Prostate gland (tissue), 2 donors: Measurements from ENCODE around the gene GPATCH2.

Source experiments
- POLR2A ChIP-seq: fragments of 450-650 bp; IDR thresholded peaks from one replicate; pipeline ENCODE4 v1.6.1; 2016; ENCODE audit warnings: antibody characterized with exemption, mild to moderate bottlenecking
- POLR2AphosphoS5 ChIP-seq: sonication (generic); formaldehyde crosslinking; IDR thresholded peaks from one replicate; pipeline ENCODE4 v1.6.1; 2017; ENCODE audit warnings: antibody characterized with exemption
- TF ChIP-seq, protein P1 (sequence below), 4 experiments: fragments of 200-600 bp in 2 of 4; fragments of 450-650 bp in 2 of 4; sonication (generic) in 2 of 4; IDR thresholded peaks; 1 replicate in 3 of 4; 2 replicates in 1 of 4; pipeline ENCODE4 v1.5.1; 2016 to 2019; ENCODE audit warnings: antibody characterized with exemption in 4 of 4, mild to moderate bottlenecking in 2 of 4, moderate library complexity in 2 of 4

DNA sequence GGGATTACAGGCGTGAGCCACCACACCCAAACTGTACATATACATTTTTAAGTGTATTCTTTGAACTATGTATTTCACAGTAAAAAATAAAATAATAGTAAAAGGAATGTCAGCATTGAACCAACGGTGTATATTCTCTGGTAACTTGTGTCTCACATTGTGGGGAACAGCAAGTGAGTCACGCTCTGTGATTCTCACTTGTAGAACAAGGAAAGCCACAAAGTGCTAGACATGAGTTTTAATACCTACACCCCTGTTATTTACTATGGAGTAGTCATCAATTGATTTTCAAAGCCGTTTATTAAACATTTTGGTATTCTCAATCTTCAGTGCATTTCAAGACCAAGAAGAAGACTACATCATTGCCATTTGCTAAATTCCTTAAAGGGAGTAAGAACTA, 197.2 kb downstream of the GPATCH2 start:
- TF ChIP-seq, protein P1, sequence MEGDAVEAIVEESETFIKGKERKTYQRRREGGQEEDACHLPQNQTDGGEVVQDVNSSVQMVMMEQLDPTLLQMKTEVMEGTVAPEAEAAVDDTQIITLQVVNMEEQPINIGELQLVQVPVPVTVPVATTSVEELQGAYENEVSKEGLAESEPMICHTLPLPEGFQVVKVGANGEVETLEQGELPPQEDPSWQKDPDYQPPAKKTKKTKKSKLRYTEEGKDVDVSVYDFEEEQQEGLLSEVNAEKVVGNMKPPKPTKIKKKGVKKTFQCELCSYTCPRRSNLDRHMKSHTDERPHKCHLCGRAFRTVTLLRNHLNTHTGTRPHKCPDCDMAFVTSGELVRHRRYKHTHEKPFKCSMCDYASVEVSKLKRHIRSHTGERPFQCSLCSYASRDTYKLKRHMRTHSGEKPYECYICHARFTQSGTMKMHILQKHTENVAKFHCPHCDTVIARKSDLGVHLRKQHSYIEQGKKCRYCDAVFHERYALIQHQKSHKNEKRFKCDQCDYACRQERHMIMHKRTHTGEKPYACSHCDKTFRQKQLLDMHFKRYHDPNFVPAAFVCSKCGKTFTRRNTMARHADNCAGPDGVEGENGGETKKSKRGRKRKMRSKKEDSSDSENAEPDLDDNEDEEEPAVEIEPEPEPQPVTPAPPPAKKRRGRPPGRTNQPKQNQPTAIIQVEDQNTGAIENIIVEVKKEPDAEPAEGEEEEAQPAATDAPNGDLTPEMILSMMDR (IDR thresholded peaks at IDR 0.05) = no peak
- no peak for TF ChIP-seq POLR2A
- no peak for TF ChIP-seq POLR2AphosphoS5
